HEK293T (cell line): Measurements from ENCODE around the gene KRCC1.
"Not testable (repeated sequence)": the region's sequence is repeated elsewhere in the genome, so short reads cannot be mapped to it uniquely, and the experiment has no call there.

Experiments used
- CTCF ChIA-PET: fragments of 350-600 bp; formaldehyde crosslinking; extraction: SDS; loops from one replicate; lab custom pipeline; 2021; ENCODE audit warnings: antibody characterized with exemption, inconsistent platforms; lab: Yijun Ruan, JAX
- POLR2A ChIA-PET: fragments of 350-600 bp; formaldehyde crosslinking; extraction: SDS; loops from one replicate; lab custom pipeline; 2020; ENCODE audit warnings: antibody characterized with exemption, inconsistent platforms; lab: Yijun Ruan, JAX
- DNase-seq: peaks from one replicate; pipeline ENCODE4 v3.0.0; 2012; ENCODE audit warnings: mixed read lengths; ENCODE audit errors: extremely low spot score
- ARNT ChIP-seq: fragments of 450-650 bp; IDR thresholded peaks from 2 replicates; pipeline ENCODE4 v1.6.1; 2017; ENCODE audit warnings: mild to moderate bottlenecking
- BHLHE40 ChIP-seq: fragments of 450-650 bp; IDR thresholded peaks from 2 replicates; pipeline ENCODE4 v1.6.1; 2016; ENCODE audit warnings: mild to moderate bottlenecking, moderate library complexity, borderline replicate concordance
- CTBP1 ChIP-seq: fragments of 450-650 bp; IDR thresholded peaks from 2 replicates; pipeline ENCODE4 v1.6.1; 2016; ENCODE audit warnings: borderline replicate concordance
- ELF4 ChIP-seq: fragments of 450-650 bp; IDR thresholded peaks from 2 replicates; pipeline ENCODE4 v1.6.1; 2017; ENCODE audit warnings: antibody characterized with exemption
- FOXA1 ChIP-seq: fragments of 450-650 bp; IDR thresholded peaks from 2 replicates; pipeline ENCODE4 v1.6.1; 2016; ENCODE audit warnings: mild to moderate bottlenecking
- FOXK2 ChIP-seq: fragments of 450-650 bp; IDR thresholded peaks from 2 replicates; pipeline ENCODE4 v1.6.1; 2016; ENCODE audit warnings: mild to moderate bottlenecking
- FOXM1 ChIP-seq: fragments of 450-650 bp; IDR thresholded peaks from 2 replicates; pipeline ENCODE4 v1.6.1; 2017; ENCODE audit warnings: mild to moderate bottlenecking, borderline replicate concordance
- HDGF ChIP-seq: fragments of 450-650 bp; IDR thresholded peaks from 2 replicates; pipeline ENCODE4 v1.6.1; 2017; ENCODE audit warnings: antibody characterized with exemption, borderline replicate concordance
- L3MBTL2 ChIP-seq: fragments of 450-650 bp; conservative IDR thresholded peaks from 2 replicates; pipeline ENCODE4 v1.6.1; 2016; ENCODE audit warnings: mild to moderate bottlenecking
- LEF1 ChIP-seq: fragments of 450-650 bp; IDR thresholded peaks from 2 replicates; pipeline ENCODE4 v1.6.1; 2017; ENCODE audit warnings: mild to moderate bottlenecking, borderline replicate concordance
- NFRKB ChIP-seq: fragments of 450-650 bp; IDR thresholded peaks from 2 replicates; pipeline ENCODE4 v1.6.1; 2016; ENCODE audit warnings: mild to moderate bottlenecking, moderate library complexity
- PKNOX1 ChIP-seq: fragments of 450-650 bp; IDR thresholded peaks from 2 replicates; pipeline ENCODE4 v1.6.1; 2016
- SP1 ChIP-seq: fragments of 450-650 bp; IDR thresholded peaks from 2 replicates; pipeline ENCODE4 v1.6.1; 2017
- SUZ12 ChIP-seq: fragments of 450-650 bp; IDR thresholded peaks from 2 replicates; pipeline ENCODE4 v1.6.1; 2016; ENCODE audit warnings: mild to moderate bottlenecking
- TARDBP ChIP-seq: fragments of 450-650 bp; IDR thresholded peaks from 2 replicates; pipeline ENCODE4 v1.6.1; 2016
- ZNF384 ChIP-seq: fragments of 450-650 bp; IDR thresholded peaks from 2 replicates; pipeline ENCODE4 v1.6.1; 2016

Gene KRCC1

GRCh38 chr2:88019985-88020384, 35.6 kb downstream of the KRCC1 start:
- ChIA-PET POLR2A (no interaction called here), CTCF (no interaction called here)
- TF ChIP-seq FOXM1 (no peak), HDGF (no peak), BHLHE40 (no peak), CTBP1 (no peak)
- no peak for DNase-seq

DNA sequence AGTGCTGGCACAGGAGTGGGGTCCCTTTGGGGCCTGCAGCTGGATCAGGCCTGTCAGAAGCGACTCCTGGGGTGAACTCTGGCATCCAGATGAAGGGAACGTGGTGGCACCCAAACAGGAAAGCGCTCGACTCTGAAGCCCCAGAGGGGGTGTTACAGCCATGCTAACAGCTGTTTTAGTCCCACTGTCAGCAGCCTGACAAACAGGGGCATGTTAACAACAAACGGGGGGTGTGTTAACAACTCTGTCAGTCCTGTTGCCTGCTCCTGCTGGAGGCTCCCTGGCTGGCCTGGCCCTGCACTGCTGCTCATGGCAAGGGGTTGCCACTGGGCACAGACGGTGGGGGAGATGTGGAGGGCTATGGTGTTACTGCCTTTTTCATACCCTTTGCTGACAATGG, 36.7 kb downstream of the KRCC1 start:
- POLR2A ChIA-PET: no interaction called here
- CTCF ChIA-PET: no interaction called here

DNA sequence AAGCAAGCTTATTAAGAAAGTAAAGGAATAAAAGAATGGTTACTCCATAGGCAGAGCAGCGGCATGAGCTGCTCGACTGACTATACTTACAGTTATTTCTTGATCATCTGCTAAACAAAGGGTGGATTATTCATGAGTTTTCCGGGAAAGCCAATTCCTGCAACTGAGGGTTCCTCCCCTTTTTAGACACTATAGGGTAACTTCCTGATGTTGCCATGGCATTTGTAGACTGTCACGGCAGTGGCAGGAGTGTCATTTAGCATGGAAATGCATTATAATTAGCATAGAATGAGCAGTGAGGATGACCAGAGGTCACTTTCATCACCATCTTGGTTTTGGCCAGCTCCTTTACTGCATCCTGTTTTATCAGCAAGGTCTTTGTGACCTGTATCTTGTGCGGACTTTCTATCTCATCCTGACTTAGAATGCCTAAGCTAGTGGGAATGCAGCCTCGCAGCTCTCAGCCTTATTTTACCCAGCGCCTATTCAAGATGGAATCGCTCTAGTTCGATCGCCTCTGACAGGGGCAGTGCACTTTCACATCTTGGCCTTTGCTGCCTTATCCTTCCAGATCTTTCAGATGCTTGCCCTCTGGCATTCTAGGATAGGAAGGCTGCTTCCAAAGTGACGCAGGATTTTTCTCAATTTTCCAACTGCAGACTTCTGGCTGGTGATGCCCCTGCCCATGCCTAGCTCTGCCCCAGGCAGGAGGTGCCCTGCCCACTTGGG, 37.3 kb downstream of the KRCC1 start:
- DNase-seq, CTCF ChIA-PET: not testable (repeated sequence)
- POLR2A ChIA-PET: interaction anchor here (1.4 kb wide), 1 partner anchor 16 kb away, joined by 4 read pairs; no protein-coding TSS in a partner anchor

More for the DNA sequence above, 36.7 kb downstream of the KRCC1 start:
- DNase-seq: no peak
- TF ChIP-seq SP1 (no peak), BHLHE40 (no peak), ELF4 (no peak), FOXA1 (no peak), SUZ12 (no peak), FOXM1 (no peak), CTBP1 (no peak), HDGF (no peak), TARDBP (no peak), L3MBTL2 (no peak), ARNT (no peak)

- POLR2A ChIA-PET: interaction anchor here (1.4 kb wide), 1 partner anchor 16 kb away, joined by 4 read pairs; no protein-coding TSS in a partner anchor
- CTCF ChIA-PET, DNase-seq: not testable (repeated sequence)
Observed at GRCh38 chr2:88017780-88018038, 37.9 kb downstream of the KRCC1 start.

DNA sequence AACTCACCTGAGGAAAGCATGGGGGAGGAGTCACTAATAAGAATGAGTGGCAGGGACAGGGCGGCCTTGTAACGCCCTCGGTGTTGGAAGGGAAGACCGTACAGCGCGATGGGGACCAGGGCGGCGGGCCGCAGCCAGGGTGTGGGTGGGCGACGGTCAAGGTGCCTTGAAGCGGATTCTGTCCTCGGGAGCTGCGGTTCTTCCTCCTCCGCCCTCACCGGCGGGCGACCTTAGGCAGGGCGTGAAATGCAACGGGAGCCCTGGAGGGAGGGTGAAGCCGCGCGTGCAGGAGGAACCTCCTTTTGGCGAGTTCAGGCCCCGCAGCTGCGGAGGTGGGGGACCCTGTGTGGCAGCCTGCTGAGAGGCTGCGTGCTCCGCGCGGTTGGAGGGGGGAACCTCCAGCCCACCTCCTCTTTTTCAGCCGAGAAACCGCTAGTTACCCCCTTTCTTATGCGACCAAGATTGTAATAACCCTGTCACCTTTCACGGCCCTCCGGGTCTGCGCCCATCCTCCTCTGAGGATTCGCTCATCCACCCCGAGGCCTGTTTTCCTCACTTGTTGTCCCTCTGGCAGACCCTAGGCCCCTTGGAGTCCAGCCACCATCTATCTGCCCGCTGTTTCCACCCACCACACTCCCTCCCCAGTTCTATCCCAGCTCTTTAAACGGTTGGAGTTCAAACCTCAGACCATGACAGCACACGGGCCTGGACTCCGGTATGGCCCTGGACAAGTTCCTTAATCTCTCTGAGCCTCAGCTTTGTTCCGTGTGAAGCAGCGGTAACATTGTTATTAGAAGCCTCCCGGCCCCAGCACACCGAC, 38.4 kb downstream of the KRCC1 start:
- ChIA-PET CTCF (interaction anchor here (1.3 kb wide), 1 partner anchor 16 kb away, joined by 5 read pairs; no protein-coding TSS in a partner anchor), POLR2A (interaction anchor here (1.4 kb wide), 1 partner anchor 15 kb away, joined by 4 read pairs; no protein-coding TSS in a partner anchor)
- DNase-seq: peak; percentile 50
- TF ChIP-seq NFRKB (no peak), FOXM1 (no peak), ARNT (no peak), SP1 (no peak), L3MBTL2 (0 out of 2 replicates have a peak, but pooled peaks have one; percentile 14), PKNOX1 (peak; percentile 93), FOXK2 (no peak), HDGF (no peak), TARDBP (no peak), BHLHE40 (no peak), ZNF384 (no peak), FOXA1 (no peak), SUZ12 (no peak), CTBP1 (no peak), LEF1 (no peak), ELF4 (no peak)

DNA sequence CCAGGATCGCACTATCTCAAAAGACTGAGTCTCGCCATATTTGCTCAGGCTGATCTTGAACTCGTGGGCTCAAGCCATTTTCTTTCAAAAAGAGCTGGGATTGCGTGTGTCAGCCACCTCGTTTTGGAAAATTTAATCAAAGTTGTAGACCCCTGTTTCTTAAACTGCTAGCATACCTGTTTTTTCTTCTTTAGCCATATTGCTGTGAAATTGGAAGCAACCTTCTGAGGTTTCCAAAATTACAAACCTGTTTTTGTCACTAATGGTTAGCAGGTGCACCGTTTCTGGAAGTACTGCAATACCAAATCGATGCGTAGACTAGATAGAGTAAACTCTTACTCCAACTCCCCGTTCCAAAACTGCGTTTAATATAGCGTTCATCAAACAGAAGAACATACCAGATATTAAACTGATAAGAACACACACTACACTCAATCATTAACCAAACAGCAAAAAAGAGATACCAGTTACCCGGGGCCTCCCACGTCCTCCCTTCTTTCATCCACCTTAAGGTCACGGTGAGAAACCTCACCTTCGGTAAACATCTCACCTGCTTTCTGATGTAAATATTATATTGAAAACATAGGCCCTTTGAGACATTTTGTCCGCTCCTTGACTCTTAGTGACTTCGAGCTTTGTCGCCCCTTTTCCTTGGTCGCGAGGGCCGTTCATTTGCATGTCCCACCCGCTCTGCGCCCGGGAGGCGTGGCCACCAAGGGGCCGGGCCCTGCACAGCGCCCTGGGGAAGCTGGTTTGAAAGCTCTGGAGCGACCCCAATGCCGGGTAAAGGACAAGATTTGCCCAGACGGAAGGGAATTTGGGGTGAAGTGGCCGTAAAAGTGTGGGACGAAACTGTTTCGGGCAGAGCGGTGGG, 39.3 kb downstream of the KRCC1 start, which contains the start of gene RNU2-63P:
Gene RNU2-63P (minus strand): TSS at position 462 of the 874 bp plus-strand sequence.
- peak; percentile 90 for TF ChIP-seq FOXK2
- TF ChIP-seq CTBP1: peak; percentile 81; the same call in 1 of the 2 replicates
- peak; percentile 94 for TF ChIP-seq TARDBP
- peak; percentile 72 for TF ChIP-seq BHLHE40
- 0 out of 2 replicates have a peak, but pooled peaks have one; percentile 40 for TF ChIP-seq SUZ12
- TF ChIP-seq ELF4: peak; percentile 96
- TF ChIP-seq SP1: no peak
- 0 out of 2 replicates have a peak, but pooled peaks have one; percentile 20 for TF ChIP-seq ARNT
- TF ChIP-seq ZNF384: peak; percentile 63; the same call in 1 of the 2 replicates
- peak; percentile 94 for TF ChIP-seq NFRKB
- TF ChIP-seq L3MBTL2: peak; percentile 66
- peak; percentile 26; the same call in 1 of the 2 replicates for TF ChIP-seq LEF1
- no peak for TF ChIP-seq FOXM1
- TF ChIP-seq PKNOX1: no peak
- no peak for TF ChIP-seq HDGF
- TF ChIP-seq FOXA1: no peak
- CTCF ChIA-PET: interaction anchor here (0.7 to 1.3 kb wide), 2 partner anchors 15 to 205 kb away, joined by 5 to 6 read pairs; no protein-coding TSS in a partner anchor
- POLR2A ChIA-PET: interaction anchor here (0.7 to 1.4 kb wide), 4 partner anchors 14 to 146 kb away, joined by 3 to 4 read pairs (median 4); no protein-coding TSS in a partner anchor
- peak; percentile 76 for DNase-seq
